ENCODE data around the gene KRT78. TPM values are rescaled to one million over a fixed set of nuclear protein-coding genes. Genes with fewer than 3 reads are reported as not detected.

Gene KRT78
- total and polyA plus RNA-seq, 9 of the 15 experiments (the other 6 are each of a cell fraction or from before 2014, with no cell fraction given): not detected

- in situ Hi-C loops (cut with MboI): no loop called here
- H3K9ac ChIP-seq (ENCODE audit: insufficient read depth in 1 of 2, low read depth in 2 of 2, low read length in 2 of 2): no peak overlapping the region
- ATAC-seq (no peak), FAIRE-seq (no peak), DNase-seq (ENCODE audit: extremely low read depth in 1 of 4, low spot score in 3 of 4) (no peak)
- H2AFZ ChIP-seq (ENCODE audit: low read depth, low read length): no peak overlapping the region
- no peaks in the 10 kb centered on the region for H3K9me3 ChIP-seq (replicated peaks; ENCODE audit: control insufficient read depth, insufficient read depth, low read depth, low read length)
- POLR2A ChIA-PET: interaction anchor here (0.6 kb wide), 2 partner anchors 48 to 1286 kb away, joined by 3 to 4 read pairs; no protein-coding TSS in a partner anchor
- TF ChIP-seq ZBTB2 (IDR thresholded peaks at IDR 0.05) (no peak), PRMT5 (CRISPR knock-in tag; IDR thresholded peaks at IDR 0.05) (no peak), ETS2 (tag; IDR thresholded peaks at IDR 0.05; ENCODE audit: borderline replicate concordance, poor library complexity, severe bottlenecking) (no peak), ZBTB11 (CRISPR knock-in tag; IDR thresholded peaks at IDR 0.05) (no peak), ZNF764 (CRISPR knock-in tag; IDR thresholded peaks at IDR 0.05; ENCODE audit: low read depth) (no peak), ZBTB7A (IDR thresholded peaks at IDR 0.05; ENCODE audit: borderline replicate concordance, control insufficient read depth, low read depth, low read length) (no peak), CREB3 (tag; conservative IDR thresholded peaks at IDR 0.05; ENCODE audit: low read depth) (no peak), ZNF23 (CRISPR knock-in tag; IDR thresholded peaks at IDR 0.05) (no peak), PHF8 (IDR thresholded peaks at IDR 0.05; ENCODE audit: borderline replicate concordance, low read length) (no peak), SAFB (IDR thresholded peaks at IDR 0.05; ENCODE audit: borderline replicate concordance, low read depth, low read length) (no peak), SMARCA5 (IDR thresholded peaks at IDR 0.05) (no peak), ZNF75A (CRISPR knock-in tag; IDR thresholded peaks at IDR 0.05) (no peak)
- CTCF ChIA-PET (ENCODE audit: low intra/inter-chr PET ratio): no interaction called here
- H3K27ac ChIP-seq (ENCODE audit: extremely low read depth, low read depth, low read length): no peak overlapping the region
- H3K4me1 ChIP-seq (replicated peaks in 1 of 2; ENCODE audit: control insufficient read depth in 2 of 2, insufficient read depth in 2 of 2, low read length in 2 of 2): no peaks in the 10 kb centered on the region; a peak in 3 of 5 replicates
- peaks cover 19 to 69% of the 10 kb centered on the region in 2 experiments for H3K27me3 ChIP-seq (ENCODE audit: control insufficient read depth in 2 of 2, insufficient read depth in 2 of 2, low read length in 2 of 2)
- intact Hi-C loops (cut with micrococcal nuclease): no loop called here
- BruUV-seq (replicated peaks): no TSS peak
- H4K20me1 ChIP-seq (replicated peaks; ENCODE audit: control insufficient read depth, insufficient read depth, low read length): no peaks in the 10 kb centered on the region; the same call in 1 of the 2 replicates
- peaks cover 2% of the 10 kb centered on the region for H3K9me1 ChIP-seq (ENCODE audit: control insufficient read depth, insufficient read depth, low read length)
- H3K4me2 ChIP-seq (ENCODE audit: insufficient read depth, low read length): no peak overlapping the region
- H3K4me3 ChIP-seq: no peak overlapping the region
- H3K36me3 ChIP-seq (ENCODE audit: control insufficient read depth, insufficient read depth, low read length): no peaks in the 10 kb centered on the region
- no peaks in the 10 kb centered on the region for H3K79me2 ChIP-seq (ENCODE audit: control insufficient read depth, insufficient read depth, low read length)
- WGBS (ENCODE audit: insufficient coverage, low coverage, missing lambda C conversion rate): 8% methylated on average over 2 of the region's 2 CpGs
These were observed 31.0 kb downstream of the KRT78 start for GRCh38 chr12:52817699-52818238.

Data from K562 (cell line).